ENCODE measurements around the gene CRYAB.

CRYAB gene, protein sequence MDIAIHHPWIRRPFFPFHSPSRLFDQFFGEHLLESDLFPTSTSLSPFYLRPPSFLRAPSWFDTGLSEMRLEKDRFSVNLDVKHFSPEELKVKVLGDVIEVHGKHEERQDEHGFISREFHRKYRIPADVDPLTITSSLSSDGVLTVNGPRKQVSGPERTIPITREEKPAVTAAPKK

DNA sequence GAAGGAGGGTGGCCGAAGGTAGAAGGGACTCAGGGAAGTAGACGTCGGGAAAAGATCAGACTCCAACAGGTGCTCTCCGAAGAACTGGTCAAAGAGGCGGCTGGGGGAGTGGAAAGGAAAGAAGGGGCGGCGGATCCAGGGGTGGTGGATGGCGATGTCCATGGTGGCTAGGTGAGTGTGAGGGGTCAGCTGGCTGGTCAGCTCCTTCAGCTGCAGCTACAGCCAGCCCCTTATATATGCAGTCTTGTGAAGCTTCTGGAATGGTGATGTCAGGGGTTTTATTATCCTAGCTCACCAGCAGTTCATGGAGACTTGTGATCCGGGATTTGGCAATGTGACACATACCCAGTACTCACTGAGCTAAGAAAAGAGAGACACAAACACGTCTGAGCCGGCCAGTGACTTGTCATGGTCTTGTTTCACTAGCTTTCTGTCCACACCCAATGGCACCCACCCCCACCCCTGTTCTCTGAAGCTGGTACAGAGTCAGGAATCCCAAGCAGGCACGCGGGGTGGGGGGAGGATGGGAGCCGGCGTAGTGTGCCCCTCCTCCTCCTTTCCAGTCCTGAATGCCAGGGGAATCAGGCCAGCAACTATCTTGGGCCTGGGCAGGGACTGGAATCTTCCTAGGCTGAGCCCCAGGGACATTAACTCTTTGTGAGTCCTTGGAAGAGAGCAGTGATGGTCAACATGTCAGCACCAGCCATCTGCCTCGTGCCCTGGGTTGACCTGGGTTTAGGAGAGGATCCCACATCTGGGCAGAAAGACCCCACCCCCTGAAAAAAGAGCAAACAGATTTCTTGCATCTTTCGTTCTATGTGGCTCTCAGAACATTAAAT, at the start of gene CRYAB:
CRYAB (minus strand) TSS at position 208 of the 839 bp plus-strand sequence; CDS start at position 162, 46 bp downstream.
- DNase-seq = peak; percentile 50
- in situ Hi-C loops (cut with HindIII; ENCODE audit: low pct_ligation_motif_present, low pct_unique_long_range_greater_than_20kb, low sequenced_read_pairs) = no loop called here

DNA sequence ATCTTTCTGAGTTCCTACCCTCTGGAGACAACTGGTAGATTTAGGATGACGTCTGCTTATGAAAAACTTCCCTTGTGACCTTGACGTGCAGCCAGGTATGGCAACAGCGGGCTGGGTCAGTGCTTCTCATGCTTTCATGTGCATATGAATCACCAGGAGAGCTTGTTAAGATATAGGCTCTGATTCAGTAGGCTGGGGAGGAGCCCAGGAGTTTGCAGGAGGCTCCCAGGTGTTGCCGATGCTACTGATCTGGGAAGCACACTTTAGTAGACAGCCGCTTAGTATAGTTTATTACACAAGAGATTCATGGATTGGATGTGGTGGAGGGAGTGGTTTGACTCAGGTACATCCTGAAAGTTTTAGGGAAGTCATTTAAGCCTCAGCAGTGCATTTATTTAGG, 49.3 kb upstream of the CRYAB start:
- DNase-seq = peak; percentile 26
- in situ Hi-C loops (cut with HindIII; ENCODE audit: low pct_ligation_motif_present, low pct_unique_long_range_greater_than_20kb, low sequenced_read_pairs) = no loop called here

DNA sequence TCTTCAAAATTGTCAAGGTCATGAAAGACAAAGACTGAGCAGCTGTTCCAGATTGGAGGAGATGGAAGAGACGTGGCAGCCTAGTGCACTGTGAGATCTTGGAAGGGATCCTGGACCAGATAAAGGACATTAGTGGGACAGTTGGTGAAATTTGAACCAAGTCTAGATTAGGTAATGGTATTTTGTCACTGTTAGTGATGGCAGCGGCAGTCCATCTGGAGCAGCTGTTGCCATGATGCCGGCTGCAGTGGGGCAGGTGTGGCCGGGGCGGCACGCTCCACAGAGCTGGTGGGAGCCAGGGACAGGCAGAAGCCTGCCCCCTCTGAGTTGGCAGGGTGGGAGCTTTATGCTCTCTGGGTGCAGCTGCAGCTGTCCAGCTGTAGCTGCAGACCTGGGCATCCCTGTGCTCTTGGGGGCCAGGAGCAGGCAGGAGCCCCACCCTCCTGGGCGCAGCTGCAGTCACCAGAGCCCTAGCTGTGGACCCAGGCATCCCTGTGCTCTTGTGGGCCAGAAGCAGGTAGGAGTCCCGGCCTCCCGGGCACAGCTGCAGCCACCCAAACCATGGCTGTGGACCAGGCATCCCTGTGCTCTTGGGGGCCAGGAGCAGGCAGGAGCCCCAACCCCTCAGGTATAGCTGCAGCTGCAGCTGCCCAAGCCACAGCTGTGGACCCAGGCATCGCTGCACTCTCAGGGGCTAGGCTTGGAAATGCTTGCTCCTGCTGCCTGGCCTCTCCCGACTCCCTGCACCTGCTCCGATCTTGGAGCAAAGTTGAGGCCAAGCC, 46.3 kb upstream of the CRYAB start:
- DNase-seq = no peak

DNA sequence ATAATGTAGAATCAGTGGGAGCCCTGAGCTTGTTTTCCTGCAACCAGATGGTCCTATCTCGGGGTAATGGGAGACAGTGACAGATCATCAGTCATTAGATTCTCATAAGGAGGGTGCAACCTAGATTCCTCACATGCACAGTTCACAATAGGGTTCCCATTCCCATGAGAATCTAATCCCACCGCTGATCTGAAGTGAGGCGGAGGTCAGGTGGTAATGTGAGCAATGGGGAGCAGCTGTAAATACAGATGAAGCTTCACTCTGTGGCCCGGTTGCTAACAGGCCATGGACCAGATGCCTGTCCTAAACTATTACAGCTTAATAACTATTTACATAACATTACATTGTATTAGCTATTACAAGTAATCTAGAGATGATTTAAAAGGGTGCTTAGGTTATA, 42.6 kb upstream of the CRYAB start:
- in situ Hi-C loops (cut with HindIII; ENCODE audit: low pct_ligation_motif_present, low pct_unique_long_range_greater_than_20kb, low sequenced_read_pairs) = no loop called here
- DNase-seq = no peak

More for the DNA sequence above, 46.3 kb upstream of the CRYAB start:
- in situ Hi-C loops (cut with HindIII; ENCODE audit: low pct_ligation_motif_present, low pct_unique_long_range_greater_than_20kb, low sequenced_read_pairs) = no loop called here

DNA sequence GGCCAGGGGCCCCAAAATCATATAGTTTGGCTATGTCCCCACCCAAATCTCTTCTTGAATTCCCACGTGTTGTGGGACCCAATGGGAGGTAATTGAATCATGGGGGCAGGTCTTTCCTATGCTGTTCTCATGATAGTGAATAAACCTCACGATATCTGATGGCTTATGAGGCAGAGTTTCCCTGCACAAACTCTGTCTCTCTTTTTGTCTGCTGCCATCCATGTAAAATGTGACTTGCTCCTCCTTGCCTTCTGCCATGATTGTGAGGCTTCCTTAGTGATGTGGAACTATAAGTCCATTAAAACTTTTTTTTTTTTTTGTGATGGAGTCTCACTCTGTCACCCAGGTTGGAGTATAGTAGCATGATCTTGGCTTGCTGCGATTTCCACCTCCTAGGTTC, 40.0 kb upstream of the CRYAB start:
- no peak for DNase-seq
- in situ Hi-C loops (cut with HindIII; ENCODE audit: low pct_ligation_motif_present, low pct_unique_long_range_greater_than_20kb, low sequenced_read_pairs) = no loop called here

DNA sequence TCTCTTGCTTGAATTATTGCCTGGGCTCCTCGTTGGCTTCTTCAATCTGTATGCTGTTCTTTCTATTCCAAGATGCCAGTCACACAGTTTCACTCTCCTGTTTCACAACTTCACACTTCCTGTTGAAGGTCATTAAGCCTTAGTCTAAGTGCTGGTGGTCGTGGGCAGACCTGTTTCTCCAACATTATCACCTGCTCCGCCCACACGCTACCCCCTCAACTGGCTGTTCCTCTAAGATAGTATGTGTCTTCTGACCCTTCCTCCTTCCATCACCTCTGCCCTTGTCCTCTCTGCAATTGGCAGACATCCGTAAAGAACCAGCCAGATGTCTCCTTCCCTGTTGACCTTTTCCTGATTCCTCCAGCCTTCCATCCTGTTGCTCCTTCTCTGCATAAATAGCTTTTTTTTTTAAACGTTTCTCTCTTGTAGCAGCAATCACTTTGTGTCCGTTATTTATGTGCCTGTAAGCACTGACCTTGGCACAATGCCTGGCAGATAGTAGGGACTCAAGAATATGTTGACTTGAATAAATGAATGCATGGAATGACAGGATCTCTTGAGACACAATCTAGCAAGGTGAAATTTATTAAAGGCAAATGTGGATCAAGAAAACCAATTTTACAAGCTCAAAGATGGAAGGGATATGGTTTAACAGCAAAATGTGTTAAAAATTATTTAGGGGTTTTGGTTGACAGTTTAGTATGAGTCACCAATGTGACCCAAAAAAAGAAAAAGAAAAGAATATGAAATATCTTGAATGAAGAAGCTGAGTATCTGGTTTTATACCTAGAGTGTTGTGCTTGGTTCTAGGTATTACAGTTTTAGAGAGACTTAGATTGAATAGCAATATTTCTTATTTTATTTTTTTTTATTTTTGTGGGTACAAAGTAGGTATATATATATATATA, 38.2 kb upstream of the CRYAB start:
- in situ Hi-C loops (cut with HindIII; ENCODE audit: low pct_ligation_motif_present, low pct_unique_long_range_greater_than_20kb, low sequenced_read_pairs) = no loop called here

DNA sequence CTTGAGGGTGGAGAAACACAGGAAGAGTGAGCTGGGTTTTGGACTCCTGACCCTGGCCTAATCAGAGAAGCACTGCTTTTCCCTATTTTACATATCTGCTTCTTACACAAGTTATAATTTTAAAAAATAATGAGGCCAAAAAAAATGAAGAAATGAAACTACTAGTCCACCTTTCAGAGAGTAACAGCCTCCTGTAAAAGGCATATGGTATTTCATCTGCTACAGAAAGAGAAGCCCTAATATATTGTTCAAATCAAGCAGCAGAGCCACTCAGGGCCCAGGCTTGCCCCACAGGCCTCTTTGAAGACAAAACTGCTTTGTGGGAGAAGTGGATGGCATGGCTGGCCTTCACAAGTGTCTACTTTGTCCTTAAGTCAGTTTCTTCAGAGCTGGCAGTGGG, 35.6 kb upstream of the CRYAB start:
- in situ Hi-C loops (cut with HindIII; ENCODE audit: low pct_ligation_motif_present, low pct_unique_long_range_greater_than_20kb, low sequenced_read_pairs) = no loop called here
- DNase-seq = no peak

More for the DNA sequence above, 38.2 kb upstream of the CRYAB start:
- no peak for DNase-seq

DNA sequence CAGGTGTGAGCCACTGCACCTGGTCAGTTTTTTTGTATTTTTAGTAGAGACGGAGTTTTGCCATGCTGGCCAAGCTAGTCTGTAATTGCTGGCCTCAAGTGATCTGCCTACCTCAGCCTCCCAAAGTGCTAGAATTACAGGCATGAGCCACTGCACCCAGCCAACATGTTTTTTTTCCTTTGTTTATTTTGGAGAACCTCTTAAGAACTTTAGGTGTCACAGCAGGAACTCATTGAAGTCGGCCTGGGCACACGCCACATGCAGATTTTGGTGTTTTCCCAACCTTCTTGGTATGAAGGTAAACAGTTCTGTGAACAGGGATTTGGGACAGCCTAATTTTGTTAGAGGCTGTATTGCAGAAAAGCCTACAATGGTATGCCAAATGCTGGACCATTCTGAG, 34.9 kb upstream of the CRYAB start:
- DNase-seq = no peak

DNA sequence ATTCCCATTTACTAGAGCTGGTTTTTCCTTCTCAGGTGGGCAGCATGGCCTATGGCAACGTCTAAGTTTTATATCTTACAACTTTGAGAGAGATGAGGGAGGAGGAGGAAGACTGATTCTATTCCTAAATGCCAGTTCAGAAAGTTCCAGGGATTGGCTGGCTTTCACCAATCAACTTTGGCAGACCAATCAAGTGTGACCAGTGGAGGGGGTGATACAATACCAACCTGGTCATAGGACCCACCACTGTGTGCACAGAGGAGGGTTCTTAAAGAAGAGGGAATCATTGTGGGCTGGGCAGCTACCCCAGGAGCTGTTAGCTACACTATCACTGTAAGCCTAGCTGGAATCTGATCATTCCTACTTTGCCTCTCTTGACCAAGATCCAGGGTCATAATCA, 33.6 kb upstream of the CRYAB start:
- in situ Hi-C loops (cut with HindIII; ENCODE audit: low pct_ligation_motif_present, low pct_unique_long_range_greater_than_20kb, low sequenced_read_pairs) = no loop called here
- peak; percentile 42 for DNase-seq

More for the DNA sequence above, 34.9 kb upstream of the CRYAB start:
- in situ Hi-C loops (cut with HindIII; ENCODE audit: low pct_ligation_motif_present, low pct_unique_long_range_greater_than_20kb, low sequenced_read_pairs) = no loop called here

DNA sequence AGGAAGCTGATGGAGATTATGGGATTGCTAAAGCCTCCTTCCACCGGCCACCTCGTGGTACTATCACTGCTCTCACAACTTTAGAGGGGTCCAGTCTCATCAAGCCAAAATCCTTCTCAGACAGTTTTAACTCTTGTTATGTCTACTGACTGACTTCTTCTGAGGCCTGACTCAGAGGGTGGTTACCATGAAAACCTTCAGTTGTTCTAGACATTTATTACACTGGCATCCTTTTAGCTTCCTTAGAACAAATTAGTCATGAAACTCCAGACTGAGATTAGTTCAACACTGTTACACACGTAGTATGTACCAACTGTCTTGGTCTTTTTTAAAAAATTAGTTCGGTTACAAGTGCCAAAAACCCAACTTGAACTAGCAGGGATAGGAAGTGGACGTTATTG, 33.1 kb upstream of the CRYAB start:
- DNase-seq = peak; percentile 82
- in situ Hi-C loops (cut with HindIII; ENCODE audit: low pct_ligation_motif_present, low pct_unique_long_range_greater_than_20kb, low sequenced_read_pairs) = no loop called here

DNA sequence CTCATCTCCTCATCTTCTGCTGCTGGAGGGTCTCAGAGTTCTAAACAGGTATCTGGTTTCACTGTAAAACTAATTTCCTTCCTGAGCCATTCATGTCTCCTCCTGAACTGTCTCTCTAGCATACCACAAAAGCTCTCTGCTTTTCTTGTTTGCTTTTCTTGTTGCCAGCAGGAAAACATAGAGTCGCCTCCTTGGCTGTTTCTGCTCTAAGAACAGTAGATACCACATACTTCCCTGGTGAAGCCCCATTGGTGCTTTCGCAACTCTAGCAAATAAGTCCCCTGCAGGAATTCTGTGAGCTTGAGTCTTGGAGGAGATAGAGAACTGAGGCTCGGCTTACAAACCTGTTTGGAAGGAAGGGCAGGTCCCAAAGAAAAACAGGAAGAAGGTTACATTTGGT, 32.6 kb upstream of the CRYAB start:
- DNase-seq = peak; percentile 57
- in situ Hi-C loops (cut with HindIII; ENCODE audit: low pct_ligation_motif_present, low pct_unique_long_range_greater_than_20kb, low sequenced_read_pairs) = no loop called here

DNA sequence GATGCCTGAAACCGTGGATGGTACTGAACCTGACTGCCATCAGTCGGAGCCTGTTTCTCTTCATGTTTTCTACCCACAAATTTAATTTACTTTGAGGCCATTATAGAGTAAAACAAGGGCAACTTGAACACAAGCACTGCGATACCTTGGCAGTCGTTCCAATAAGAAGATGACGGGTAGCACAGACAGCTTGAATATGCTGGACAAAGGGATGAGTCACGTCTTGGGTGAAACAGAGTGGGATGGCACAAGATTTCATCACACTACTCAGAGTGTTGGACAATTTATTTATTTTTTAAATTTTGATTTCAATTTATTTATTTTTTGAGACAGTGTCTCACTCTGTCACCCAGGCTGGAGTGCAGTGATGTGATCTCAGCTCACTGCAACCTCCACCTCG, 31.3 kb upstream of the CRYAB start:
- in situ Hi-C loops (cut with HindIII; ENCODE audit: low pct_ligation_motif_present, low pct_unique_long_range_greater_than_20kb, low sequenced_read_pairs) = no loop called here
- DNase-seq = no peak

DNA sequence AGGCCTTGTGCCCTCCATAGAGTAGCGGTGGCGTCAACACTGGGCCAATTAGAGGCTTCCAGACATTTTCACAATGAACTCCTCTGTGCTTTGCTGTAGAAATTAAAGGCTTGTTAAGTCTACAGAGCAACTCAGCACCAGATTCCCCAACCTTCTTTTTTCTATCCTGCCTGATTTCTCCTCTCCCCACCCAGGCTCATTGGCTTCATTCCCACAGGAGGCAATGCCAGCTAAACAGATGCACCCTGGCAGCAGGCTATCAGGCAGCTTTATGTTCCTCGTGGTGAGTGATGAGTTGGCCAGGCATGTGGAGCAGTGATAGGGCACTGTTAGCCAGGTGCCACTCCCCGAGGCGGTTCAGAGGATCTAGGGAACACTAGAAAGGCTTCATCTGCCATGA, 30.4 kb upstream of the CRYAB start:
- in situ Hi-C loops (cut with HindIII; ENCODE audit: low pct_ligation_motif_present, low pct_unique_long_range_greater_than_20kb, low sequenced_read_pairs) = no loop called here
- peak; percentile 36 for DNase-seq

DNA sequence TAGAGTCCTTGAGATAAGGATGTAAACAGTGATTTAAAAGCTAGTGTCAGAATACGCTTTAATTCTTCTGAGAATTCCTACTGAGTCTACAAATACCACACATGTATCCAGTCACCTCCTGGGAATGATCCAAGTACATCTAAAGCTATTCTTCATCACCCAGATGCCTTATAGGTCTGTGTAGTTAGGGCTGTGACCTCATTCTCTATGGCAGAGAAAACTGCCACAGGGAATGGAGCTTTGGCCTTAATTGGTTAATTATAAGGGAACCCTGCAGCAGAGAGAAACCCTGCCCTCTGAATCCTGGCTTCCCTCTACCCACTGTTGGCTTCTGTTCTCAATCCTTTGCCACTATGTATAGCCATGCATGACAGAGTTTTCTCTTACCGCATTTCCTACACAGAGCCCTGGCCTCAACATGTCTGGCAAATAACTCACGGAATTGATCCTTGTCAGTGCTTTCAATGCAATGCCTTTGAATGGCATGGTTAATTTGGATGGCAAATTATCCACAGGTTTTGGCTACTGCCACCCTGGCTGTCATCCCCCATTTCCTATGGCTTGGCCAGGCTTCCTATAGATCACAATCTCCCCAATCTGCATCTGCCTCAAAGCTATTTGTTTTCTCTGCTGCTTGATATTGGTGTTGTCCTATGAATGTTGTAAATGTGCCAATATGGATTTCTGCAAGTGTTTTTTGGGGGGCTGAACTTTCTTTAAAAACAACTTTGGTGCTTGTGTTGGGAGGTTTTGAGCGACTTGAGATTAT, 28.4 kb upstream of the CRYAB start:
- DNase-seq = peak; percentile 83
- in situ Hi-C loops (cut with HindIII; ENCODE audit: low pct_ligation_motif_present, low pct_unique_long_range_greater_than_20kb, low sequenced_read_pairs) = no loop called here

DNA sequence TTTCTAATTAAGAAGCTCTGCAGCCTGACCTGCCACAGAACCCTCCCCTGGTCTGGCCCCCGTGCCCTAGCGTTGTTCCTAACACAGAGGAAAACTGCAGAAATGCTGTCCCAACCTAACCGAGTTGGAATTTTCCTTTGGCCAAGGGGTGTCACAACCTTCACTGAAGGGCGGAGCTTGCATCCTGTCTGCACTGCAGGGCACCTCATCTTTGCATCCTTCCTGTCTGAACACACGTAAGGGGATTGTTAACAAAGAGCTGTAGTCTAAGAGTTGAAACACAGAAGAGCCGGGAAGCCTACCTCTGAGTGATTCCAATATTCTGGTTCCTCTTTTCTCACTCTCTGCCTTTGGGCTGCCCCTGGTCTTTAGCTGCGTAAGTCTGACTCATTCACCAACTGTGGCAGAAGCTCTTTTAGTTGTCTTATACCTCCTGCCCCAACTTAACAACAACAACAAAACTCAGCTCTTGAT, 27.2 kb upstream of the CRYAB start:
- in situ Hi-C loops (cut with HindIII; ENCODE audit: low pct_ligation_motif_present, low pct_unique_long_range_greater_than_20kb, low sequenced_read_pairs) = no loop called here
- DNase-seq = peak; percentile 51

DNA sequence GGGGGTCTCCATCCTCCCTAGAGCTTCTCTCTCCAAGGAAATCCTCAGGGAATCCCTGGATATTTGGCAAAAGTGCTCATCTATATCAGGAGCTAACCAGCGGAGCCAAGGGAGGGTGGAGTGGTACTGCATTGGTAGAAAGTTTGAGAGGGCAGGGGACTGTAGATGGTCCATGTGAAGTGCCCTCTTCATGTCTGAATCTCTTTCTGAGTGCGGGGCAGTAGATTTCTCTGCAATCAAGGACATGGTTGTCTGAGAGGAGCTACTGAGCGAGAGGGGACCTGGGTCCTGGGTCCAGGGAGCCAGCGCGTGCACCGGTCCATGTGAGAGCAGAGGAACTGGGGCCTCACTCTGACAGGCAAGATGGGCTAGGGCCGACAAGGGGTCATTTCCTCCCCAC, 26.3 kb upstream of the CRYAB start:
- in situ Hi-C loops (cut with HindIII; ENCODE audit: low pct_ligation_motif_present, low pct_unique_long_range_greater_than_20kb, low sequenced_read_pairs) = no loop called here
- DNase-seq = no peak

DNA sequence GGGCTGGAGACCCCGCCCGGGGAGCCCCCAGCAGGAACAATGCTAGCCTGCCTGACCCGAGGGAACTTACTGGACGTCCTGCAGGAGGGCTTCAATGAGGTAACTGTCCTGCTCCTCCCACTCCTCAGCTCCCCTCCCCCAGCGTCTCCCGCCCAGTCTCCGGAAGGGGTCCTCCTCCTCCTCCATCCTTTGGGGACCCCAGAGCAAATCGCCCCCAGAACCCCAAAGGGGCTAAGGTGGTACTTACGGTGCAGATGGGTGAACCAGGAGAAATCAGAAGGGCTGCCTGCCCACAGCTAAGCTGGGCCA, 25.8 kb upstream of the CRYAB start:
- in situ Hi-C loops (cut with HindIII; ENCODE audit: low pct_ligation_motif_present, low pct_unique_long_range_greater_than_20kb, low sequenced_read_pairs) = no loop called here
- DNase-seq = no peak

DNA sequence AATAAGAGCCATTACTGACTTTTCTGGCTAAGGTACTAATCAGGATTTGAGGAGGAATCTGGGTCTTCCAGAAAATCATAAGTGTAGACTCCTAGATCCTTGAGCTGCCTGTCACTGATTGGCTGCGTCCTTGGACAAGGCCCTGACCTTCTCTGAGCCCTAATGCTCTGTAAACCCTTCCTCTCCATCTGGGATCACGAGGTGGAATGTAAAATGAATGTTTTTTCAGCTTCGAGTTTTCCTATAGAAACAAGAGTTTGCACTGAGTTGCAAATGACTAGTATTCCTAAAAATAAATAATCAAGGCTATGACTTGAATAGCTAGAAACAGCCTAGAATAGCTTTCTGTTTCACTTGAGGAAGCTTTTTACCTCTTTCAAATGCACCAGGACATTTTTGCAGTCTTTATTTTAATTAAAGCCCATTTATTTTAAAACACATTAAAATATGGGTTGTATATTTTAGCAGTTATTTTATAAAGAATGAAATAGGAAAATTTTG, 24.5 kb upstream of the CRYAB start:
- in situ Hi-C loops (cut with HindIII; ENCODE audit: low pct_ligation_motif_present, low pct_unique_long_range_greater_than_20kb, low sequenced_read_pairs) = no loop called here

More for the DNA sequence above, 24.5 kb upstream of the CRYAB start:
- DNase-seq = no peak

All from ACHN (cell line).